WTC11 (cell line): ENCODE measurements around the gene DHX38. TPM values are rescaled to one million over a fixed set of nuclear protein-coding genes. Genes with fewer than 3 reads are reported as not detected.

ENCODE experiments used
- ATAC-seq: fragments of 200-7000 bp; cut with Tn5 transposase; 2 replicates; pipeline ENCODE4 v1.10.0; 2021; ENCODE audit warnings: mild to moderate bottlenecking, moderate library complexity
- CTCF ChIA-PET: fragments of 300-600 bp; sonication (Branson Sonifier 250); formaldehyde crosslinking; loops from one replicate; lab custom pipeline; 2021; ENCODE audit warnings: antibody characterized with exemption; lab: Charles Lee
- POLR2A ChIA-PET: fragments of 350-600 bp; sonication (Branson Sonifier 250); formaldehyde crosslinking; loops from one replicate; lab custom pipeline; 2021; ENCODE audit warnings: antibody characterized with exemption; lab: Charles Lee
- DNase-seq: peaks from one replicate; pipeline ENCODE4 v3.0.0; 2021; ENCODE audit warnings: low spot score
- H3K27ac Mint-ChIP-seq: 2 replicates; pipeline ENCODE4 v1.8.0; 2021; ENCODE audit warnings: mixed read lengths
- H3K27me3 Mint-ChIP-seq: 2 replicates; pipeline ENCODE4 v1.8.0; 2021; ENCODE audit warnings: low read depth, mild to moderate bottlenecking, moderate library complexity, mixed read lengths
- H3K36me3 Mint-ChIP-seq: 2 replicates; pipeline ENCODE4 v1.8.0; 2021; ENCODE audit warnings: mixed read lengths
- H3K4me1 Mint-ChIP-seq: 2 replicates; pipeline ENCODE4 v1.8.0; 2022; ENCODE audit warnings: mixed read lengths
- H3K4me3 Mint-ChIP-seq: 2 replicates; pipeline ENCODE4 v1.8.0; 2021; ENCODE audit warnings: mild to moderate bottlenecking, moderate library complexity, mixed read lengths
- H3K9me3 Mint-ChIP-seq: 2 replicates; pipeline ENCODE4 v1.8.0; 2021; ENCODE audit warnings: mixed read lengths
- CBFB ChIP-seq: sonication (generic); formaldehyde crosslinking; IDR thresholded peaks from 2 replicates; pipeline ENCODE4 v1.8.1; 2022; ENCODE audit warnings: mild to moderate bottlenecking, low read depth, missing genetic modification reagents
- E2F4 ChIP-seq: sonication (generic); formaldehyde crosslinking; IDR thresholded peaks from 2 replicates; pipeline ENCODE4 v1.8.1; 2022; ENCODE audit warnings: low read depth, mild to moderate bottlenecking, moderate library complexity, missing genetic modification reagents, borderline replicate concordance
- ELF4 ChIP-seq: sonication (generic); formaldehyde crosslinking; IDR thresholded peaks from 2 replicates; pipeline ENCODE4 v1.8.1; 2022; ENCODE audit warnings: low read depth, mild to moderate bottlenecking, moderate library complexity, missing genetic modification reagents
- IRF2 ChIP-seq: sonication (generic); formaldehyde crosslinking; IDR thresholded peaks from 2 replicates; pipeline ENCODE4 v1.8.0; 2022; ENCODE audit warnings: low read depth, missing genetic modification reagents, borderline replicate concordance
- KAT7 ChIP-seq: sonication (generic); formaldehyde crosslinking; IDR thresholded peaks from 2 replicates; pipeline ENCODE4 v1.8.1; 2023; ENCODE audit warnings: missing genetic modification reagents, mild to moderate bottlenecking, borderline replicate concordance
- MAX ChIP-seq: sonication (generic); formaldehyde crosslinking; IDR thresholded peaks from 2 replicates; pipeline ENCODE4 v1.8.0; 2022; ENCODE audit warnings: mild to moderate bottlenecking, missing genetic modification reagents
- NFATC4 ChIP-seq: fragments of 250-450 bp; sonication (Bioruptor Pico); IDR thresholded peaks from 2 replicates; pipeline ENCODE4 v1.9.0; 2021; ENCODE audit warnings: mild to moderate bottlenecking
- OVOL2 ChIP-seq: fragments of 250-450 bp; sonication (Bioruptor Pico); IDR thresholded peaks from 2 replicates; pipeline ENCODE4 v1.9.0; 2021; ENCODE audit warnings: mild to moderate bottlenecking, borderline replicate concordance
- TCF7 ChIP-seq: sonication (generic); formaldehyde crosslinking; IDR thresholded peaks from 2 replicates; pipeline ENCODE4 v1.8.0; 2022; ENCODE audit warnings: mild to moderate bottlenecking, low read depth, missing genetic modification reagents, moderate library complexity
- TEAD1 ChIP-seq: sonication (generic); formaldehyde crosslinking; IDR thresholded peaks from 2 replicates; pipeline ENCODE4 v1.8.0; 2022; ENCODE audit warnings: mild to moderate bottlenecking, missing genetic modification reagents
- TP53 ChIP-seq: sonication (generic); formaldehyde crosslinking; IDR thresholded peaks from 2 replicates; pipeline ENCODE4 v1.8.1; 2023; ENCODE audit warnings: mild to moderate bottlenecking, missing genetic modification reagents
- USF1 ChIP-seq: sonication (generic); formaldehyde crosslinking; IDR thresholded peaks from 2 replicates; pipeline ENCODE4 v1.8.0; 2022; ENCODE audit warnings: mild to moderate bottlenecking, missing genetic modification reagents
- ZNF281 ChIP-seq: sonication (generic); formaldehyde crosslinking; IDR thresholded peaks from 2 replicates; pipeline ENCODE4 v1.8.0; 2023; ENCODE audit warnings: mild to moderate bottlenecking, missing genetic modification reagents
- ZNF423 ChIP-seq: fragments of 250-450 bp; sonication (Bioruptor Pico); IDR thresholded peaks from 2 replicates; pipeline ENCODE4 v2.1.2; 2022; ENCODE audit warnings: mild to moderate bottlenecking, moderate library complexity
- ZSCAN18 ChIP-seq: fragments of 250-450 bp; sonication (Bioruptor Pico); IDR thresholded peaks from 2 replicates; pipeline ENCODE4 v2.1.2; 2022; ENCODE audit warnings: mild to moderate bottlenecking, moderate library complexity
- total RNA-seq: library from RNA; stranded (reverse); gene quantifications from 3 replicates; pipeline ENCODE4 v1.2.3, GENCODE V29; 2021
- TF ChIP-seq, protein P1 (sequence below): sonication (generic); formaldehyde crosslinking; IDR thresholded peaks from 2 replicates; pipeline ENCODE4 v1.8.1; 2023; ENCODE audit warnings: mild to moderate bottlenecking, missing genetic modification reagents, moderate library complexity
- TF ChIP-seq, protein P2 (sequence below): sonication (generic); formaldehyde crosslinking; IDR thresholded peaks from 2 replicates; pipeline ENCODE4 v1.8.1; 2022; ENCODE audit warnings: mild to moderate bottlenecking, missing genetic modification reagents, moderate library complexity, borderline replicate concordance
- TF ChIP-seq, protein P3 (sequence below): fragments of 200-600 bp; IDR thresholded peaks from 2 replicates; pipeline ENCODE4 v1.8.0; 2022; ENCODE audit warnings: antibody characterized with exemption

DHX38 gene
- total RNA-seq, 1 experiment from 2014 or later, result 91.7 TPM

DNA sequence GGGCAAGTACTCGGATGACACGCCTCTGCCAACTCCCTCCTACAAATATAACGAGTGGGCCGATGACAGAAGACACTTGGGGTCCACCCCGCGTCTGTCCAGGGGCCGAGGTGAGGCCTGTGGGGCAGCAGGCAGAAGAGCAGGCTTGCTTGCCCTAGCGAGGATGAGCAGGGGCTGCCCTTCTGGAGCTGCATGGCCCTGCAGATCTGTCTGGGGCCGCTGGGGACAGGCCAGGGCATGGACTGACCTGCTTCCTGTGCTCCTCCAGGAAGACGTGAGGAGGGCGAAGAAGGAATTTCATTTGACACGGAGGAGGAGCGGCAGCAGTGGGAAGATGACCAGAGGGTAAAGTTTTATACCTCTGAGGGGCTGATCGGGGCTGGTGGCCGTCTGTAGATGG lies 5.3 kb downstream of the DHX38 start:
- H3K36me3 Mint-ChIP-seq, result peaks cover 68% of the 10 kb centered on the region
- ATAC-seq (peak; percentile 69), DNase-seq (no peak)
- CTCF ChIA-PET, result interaction anchor here (0.5 to 1.2 kb wide), 2 partner anchors 32 to 190 kb away, joined by 3 to 4 read pairs; no protein-coding TSS in a partner anchor
- H3K4me3 Mint-ChIP-seq, result no peak overlapping the region
- H3K4me1 Mint-ChIP-seq, result peaks cover 5% of the 10 kb centered on the region
- peak overlapping the region; percentile 57; the same call in 1 of the 2 replicates for H3K27ac Mint-ChIP-seq
- TF ChIP-seq, protein P1, sequence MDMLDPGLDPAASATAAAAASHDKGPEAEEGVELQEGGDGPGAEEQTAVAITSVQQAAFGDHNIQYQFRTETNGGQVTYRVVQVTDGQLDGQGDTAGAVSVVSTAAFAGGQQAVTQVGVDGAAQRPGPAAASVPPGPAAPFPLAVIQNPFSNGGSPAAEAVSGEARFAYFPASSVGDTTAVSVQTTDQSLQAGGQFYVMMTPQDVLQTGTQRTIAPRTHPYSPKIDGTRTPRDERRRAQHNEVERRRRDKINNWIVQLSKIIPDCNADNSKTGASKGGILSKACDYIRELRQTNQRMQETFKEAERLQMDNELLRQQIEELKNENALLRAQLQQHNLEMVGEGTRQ, result no peak
- TF ChIP-seq OVOL2, result no peak
- no peak for TF ChIP-seq NFATC4
- no peak for TF ChIP-seq IRF2 (CRISPR knock-in tag)
- TF ChIP-seq, protein P2, sequence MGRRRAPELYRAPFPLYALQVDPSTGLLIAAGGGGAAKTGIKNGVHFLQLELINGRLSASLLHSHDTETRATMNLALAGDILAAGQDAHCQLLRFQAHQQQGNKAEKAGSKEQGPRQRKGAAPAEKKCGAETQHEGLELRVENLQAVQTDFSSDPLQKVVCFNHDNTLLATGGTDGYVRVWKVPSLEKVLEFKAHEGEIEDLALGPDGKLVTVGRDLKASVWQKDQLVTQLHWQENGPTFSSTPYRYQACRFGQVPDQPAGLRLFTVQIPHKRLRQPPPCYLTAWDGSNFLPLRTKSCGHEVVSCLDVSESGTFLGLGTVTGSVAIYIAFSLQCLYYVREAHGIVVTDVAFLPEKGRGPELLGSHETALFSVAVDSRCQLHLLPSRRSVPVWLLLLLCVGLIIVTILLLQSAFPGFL, result no peak
- TF ChIP-seq ELF4 (CRISPR knock-in tag), result no peak
- no peak for TF ChIP-seq CBFB (CRISPR knock-in tag)
- TF ChIP-seq MAX (CRISPR knock-in tag), result no peak
- no peak for TF ChIP-seq TP53 (CRISPR knock-in tag)
- no peak for TF ChIP-seq USF1 (CRISPR knock-in tag)
- no peak for TF ChIP-seq ZNF423
- TF ChIP-seq KAT7 (CRISPR knock-in tag), result no peak
- TF ChIP-seq E2F4 (CRISPR knock-in tag), result no peak
- no peak for TF ChIP-seq ZSCAN18
- TF ChIP-seq TCF7 (CRISPR knock-in tag), result no peak
- TF ChIP-seq, all 79 proteins: peak for 0
- Mint-ChIP-seq H3K27me3 (no peaks in the 10 kb centered on the region), H3K9me3 (no peaks in the 10 kb centered on the region)
- POLR2A ChIA-PET, result no interaction called here

GRCh38 chr16:72099377-72099818 lies 5.8 kb downstream of the DHX38 start:
- ChIA-PET CTCF (interaction anchor here (1.1 to 1.4 kb wide), 2 partner anchors 33 to 138 kb away, joined by 3 to 6 read pairs; no protein-coding TSS in a partner anchor), POLR2A (no interaction called here)
- peak; percentile 66 for DNase-seq
- TF ChIP-seq ZNF281 (CRISPR knock-in tag), result no peak
- TF ChIP-seq, protein P3, sequence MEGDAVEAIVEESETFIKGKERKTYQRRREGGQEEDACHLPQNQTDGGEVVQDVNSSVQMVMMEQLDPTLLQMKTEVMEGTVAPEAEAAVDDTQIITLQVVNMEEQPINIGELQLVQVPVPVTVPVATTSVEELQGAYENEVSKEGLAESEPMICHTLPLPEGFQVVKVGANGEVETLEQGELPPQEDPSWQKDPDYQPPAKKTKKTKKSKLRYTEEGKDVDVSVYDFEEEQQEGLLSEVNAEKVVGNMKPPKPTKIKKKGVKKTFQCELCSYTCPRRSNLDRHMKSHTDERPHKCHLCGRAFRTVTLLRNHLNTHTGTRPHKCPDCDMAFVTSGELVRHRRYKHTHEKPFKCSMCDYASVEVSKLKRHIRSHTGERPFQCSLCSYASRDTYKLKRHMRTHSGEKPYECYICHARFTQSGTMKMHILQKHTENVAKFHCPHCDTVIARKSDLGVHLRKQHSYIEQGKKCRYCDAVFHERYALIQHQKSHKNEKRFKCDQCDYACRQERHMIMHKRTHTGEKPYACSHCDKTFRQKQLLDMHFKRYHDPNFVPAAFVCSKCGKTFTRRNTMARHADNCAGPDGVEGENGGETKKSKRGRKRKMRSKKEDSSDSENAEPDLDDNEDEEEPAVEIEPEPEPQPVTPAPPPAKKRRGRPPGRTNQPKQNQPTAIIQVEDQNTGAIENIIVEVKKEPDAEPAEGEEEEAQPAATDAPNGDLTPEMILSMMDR, result peak; percentile 48
- TF ChIP-seq MAX (CRISPR knock-in tag), result 0 out of 2 replicates have a peak, but pooled peaks have one; percentile 22
- TF ChIP-seq TEAD1 (CRISPR knock-in tag), result no peak
- Mint-ChIP-seq H3K36me3 (peaks cover 72% of the 10 kb centered on the region), H3K9me3 (no peaks in the 10 kb centered on the region), H3K27me3 (no peaks in the 10 kb centered on the region), H3K4me1 (peaks cover 5% of the 10 kb centered on the region), H3K4me3 (no peak overlapping the region), H3K27ac (no peak overlapping the region)
- peak; percentile 97 for ATAC-seq
